GM12873 (cell line): ENCODE results near the gene OR9I1.

ENCODE experiments used
- TF ChIP-seq, protein P1 (sequence below): IDR thresholded peaks from 2 replicates; pipeline ENCODE4 v1.5.1; 2012; ENCODE audit warnings: low read depth, mild to moderate bottlenecking, moderate library complexity, low read length, control low read depth; ENCODE audit not compliant: insufficient read depth; ENCODE audit errors: missing control alignments

Gene OR9I1

DNA sequence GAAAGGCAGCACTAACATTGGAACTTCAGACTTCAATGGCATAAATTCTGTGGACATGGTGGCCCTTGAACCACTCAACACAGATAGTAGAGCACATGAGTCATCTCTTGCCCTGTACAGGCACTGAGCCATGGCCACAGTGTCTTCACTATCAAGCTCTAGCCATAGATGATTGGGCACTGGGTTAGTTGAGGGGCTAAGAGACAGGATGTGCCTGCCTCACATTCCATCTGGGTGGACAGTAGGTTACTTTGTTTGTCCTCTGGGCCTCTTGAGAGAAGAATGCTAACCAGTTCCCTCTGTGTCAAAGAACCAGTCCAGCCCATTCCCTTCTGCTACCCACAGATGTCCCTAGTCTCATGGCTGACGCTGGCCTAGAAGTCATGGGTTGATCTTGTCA, 54.7 kb downstream of the OR9I1 start:
- TF ChIP-seq, protein P1, sequence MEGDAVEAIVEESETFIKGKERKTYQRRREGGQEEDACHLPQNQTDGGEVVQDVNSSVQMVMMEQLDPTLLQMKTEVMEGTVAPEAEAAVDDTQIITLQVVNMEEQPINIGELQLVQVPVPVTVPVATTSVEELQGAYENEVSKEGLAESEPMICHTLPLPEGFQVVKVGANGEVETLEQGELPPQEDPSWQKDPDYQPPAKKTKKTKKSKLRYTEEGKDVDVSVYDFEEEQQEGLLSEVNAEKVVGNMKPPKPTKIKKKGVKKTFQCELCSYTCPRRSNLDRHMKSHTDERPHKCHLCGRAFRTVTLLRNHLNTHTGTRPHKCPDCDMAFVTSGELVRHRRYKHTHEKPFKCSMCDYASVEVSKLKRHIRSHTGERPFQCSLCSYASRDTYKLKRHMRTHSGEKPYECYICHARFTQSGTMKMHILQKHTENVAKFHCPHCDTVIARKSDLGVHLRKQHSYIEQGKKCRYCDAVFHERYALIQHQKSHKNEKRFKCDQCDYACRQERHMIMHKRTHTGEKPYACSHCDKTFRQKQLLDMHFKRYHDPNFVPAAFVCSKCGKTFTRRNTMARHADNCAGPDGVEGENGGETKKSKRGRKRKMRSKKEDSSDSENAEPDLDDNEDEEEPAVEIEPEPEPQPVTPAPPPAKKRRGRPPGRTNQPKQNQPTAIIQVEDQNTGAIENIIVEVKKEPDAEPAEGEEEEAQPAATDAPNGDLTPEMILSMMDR, result no peak

DNA sequence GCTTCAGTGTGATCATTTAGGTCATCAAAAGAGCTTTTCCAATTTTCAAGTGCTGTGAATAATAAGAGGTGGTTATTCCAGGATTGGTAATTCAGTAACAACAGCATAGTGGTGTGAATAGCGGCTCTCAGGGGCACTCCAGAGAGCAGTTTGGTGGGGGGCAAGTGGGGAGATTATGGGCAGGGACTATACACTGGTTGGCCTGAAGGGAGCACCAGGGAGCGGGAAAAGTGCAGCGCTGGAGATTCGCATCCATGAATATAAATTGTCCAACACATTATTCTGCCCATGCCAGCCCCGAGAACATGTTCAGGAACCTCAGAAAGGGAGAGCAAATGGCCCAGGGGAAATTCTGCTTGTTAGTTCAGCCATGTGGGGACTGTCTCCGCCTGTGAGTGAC, 56.7 kb downstream of the OR9I1 start:
- TF ChIP-seq, protein P1, result peak; percentile 22

DNA sequence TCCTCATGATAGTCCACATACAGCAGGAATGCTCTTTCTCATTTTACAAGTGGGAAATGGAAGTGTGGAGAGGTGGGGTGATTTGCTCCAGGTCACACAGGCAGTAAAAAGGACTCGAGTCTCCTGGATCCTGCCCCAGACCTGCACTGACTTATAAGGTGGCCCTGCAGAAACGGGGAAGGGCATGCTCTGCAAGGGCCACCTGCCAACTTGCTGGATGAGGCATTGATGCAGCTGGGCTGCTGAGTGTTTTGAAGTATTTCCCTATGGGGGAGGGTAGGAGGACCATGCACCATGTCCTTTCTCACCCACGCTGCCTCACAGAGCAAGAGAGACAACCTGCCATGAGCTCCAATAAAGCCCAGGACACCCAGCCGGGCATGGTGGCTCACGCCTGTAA, 57.6 kb downstream of the OR9I1 start:
- TF ChIP-seq, protein P1, result no peak
